ENCODE results near the gene PPIL4. TPM values are rescaled to one million over a fixed set of nuclear protein-coding genes. Genes with fewer than 3 reads are reported as not detected.
"Not testable (repeated sequence)": the region's sequence is repeated elsewhere in the genome, so short reads cannot be mapped to it uniquely, and the experiment has no call there.

PPIL4 gene
- total RNA-seq, 1 donor from 2014 or later = 39.4 TPM

DNA sequence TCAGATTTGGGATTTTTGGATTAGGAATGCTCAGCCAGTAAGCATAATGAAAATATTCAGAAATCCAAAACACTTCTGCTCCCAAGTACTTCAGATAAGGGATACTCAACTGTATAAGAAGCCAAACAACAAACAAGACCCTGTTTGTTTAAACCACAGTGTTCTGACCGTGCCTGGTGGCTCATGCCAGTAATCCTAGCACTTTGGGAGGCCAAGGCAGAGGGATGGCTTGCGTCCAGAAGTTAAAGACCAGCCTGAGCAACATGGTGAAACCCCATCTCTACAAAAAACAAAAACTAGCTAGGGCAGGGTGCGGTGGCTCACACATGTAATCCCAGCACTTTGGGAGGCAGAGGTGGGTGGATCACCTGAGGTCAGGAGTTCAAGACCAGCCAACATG, 85.6 kb downstream of the PPIL4 start:
- not testable (repeated sequence) for DNase-seq (ENCODE audit: low read depth)

DNA sequence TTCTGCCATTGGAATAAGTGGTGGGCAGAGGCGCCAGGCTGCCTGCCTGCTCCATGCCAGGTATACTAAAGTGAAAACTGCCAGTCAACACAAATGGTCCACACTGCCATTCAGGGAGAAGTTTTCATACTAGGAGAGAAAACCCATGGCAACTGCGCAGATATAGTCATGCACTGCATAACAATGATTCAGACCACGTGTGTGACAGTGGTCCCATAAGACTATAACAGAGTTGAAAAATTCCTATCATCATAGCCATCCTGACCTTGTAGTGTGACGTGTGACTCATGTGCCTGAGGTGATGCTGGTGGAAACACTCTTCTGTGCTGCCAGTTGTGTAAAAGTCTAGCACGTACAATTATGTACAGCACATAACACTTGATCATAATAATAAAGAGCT, 86.1 kb downstream of the PPIL4 start:
- DNase-seq (ENCODE audit: low read depth) = no peak

DNA sequence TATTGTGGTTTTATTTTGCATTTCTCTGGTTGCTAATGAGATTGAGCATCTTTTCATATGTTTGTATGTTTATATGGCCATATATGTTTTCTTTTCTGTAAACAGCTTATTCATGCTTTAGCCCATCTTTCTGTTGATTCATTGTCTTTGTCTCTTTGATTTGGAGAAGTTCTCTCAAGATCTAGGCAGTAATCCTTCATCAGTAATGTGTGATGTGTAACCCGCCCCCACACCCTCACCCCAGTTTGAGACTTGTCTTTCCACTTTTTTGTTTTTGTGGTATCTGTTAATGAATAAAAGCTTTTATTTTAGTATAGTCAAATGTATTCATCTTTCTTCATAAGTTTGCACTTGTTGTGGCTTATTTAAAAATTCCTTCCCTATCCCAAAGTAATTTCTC, 87.0 kb downstream of the PPIL4 start:
- no peak for DNase-seq (ENCODE audit: low read depth)

DNA sequence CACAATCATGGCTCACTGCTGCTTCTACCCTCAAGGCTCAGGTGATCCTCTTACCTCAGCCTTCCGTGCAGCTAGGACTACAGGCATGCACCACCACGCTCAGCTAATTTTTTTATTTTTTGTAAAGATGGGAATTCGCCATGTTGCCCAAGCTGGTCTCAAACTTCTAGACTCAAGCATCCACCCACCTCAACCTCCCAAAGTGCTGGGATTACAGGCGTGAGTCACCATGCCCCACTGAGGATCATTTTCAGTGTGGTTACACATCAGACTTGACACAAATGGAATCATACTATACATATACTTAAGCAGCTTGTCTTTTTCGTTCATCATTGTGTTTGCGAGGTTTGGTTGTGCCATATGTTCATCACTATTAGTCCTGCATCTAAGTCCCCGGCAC, 87.6 kb downstream of the PPIL4 start:
- no peak for DNase-seq (ENCODE audit: low read depth)

DNA sequence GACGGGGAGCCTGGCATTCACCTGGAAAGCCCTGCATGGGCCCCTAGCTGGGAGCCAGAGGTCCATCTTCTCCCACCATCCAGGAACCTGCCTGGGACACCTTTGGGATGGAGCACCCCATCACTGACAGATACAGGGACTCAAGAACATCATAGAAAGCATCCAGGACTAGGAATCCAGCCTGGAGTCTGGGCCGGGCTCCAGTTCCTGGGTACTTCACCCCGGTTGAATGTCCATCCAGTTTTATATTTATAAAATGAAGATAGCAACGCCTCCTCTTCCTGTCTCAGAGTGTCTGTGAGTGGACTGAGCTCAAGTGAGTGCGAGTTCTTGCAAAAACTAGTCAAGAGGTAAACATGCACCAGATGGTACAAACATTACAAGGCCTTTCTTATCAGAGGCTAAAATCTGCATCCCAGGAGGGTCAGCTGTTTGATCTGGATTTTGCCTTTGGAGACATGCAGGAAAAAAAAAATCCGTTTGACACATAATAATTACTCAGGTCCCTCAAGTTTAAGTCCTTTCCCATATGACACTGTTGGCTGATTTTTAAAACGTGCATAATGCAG, 88.4 kb downstream of the PPIL4 start:
- DNase-seq (ENCODE audit: low read depth) = no peak

DNA sequence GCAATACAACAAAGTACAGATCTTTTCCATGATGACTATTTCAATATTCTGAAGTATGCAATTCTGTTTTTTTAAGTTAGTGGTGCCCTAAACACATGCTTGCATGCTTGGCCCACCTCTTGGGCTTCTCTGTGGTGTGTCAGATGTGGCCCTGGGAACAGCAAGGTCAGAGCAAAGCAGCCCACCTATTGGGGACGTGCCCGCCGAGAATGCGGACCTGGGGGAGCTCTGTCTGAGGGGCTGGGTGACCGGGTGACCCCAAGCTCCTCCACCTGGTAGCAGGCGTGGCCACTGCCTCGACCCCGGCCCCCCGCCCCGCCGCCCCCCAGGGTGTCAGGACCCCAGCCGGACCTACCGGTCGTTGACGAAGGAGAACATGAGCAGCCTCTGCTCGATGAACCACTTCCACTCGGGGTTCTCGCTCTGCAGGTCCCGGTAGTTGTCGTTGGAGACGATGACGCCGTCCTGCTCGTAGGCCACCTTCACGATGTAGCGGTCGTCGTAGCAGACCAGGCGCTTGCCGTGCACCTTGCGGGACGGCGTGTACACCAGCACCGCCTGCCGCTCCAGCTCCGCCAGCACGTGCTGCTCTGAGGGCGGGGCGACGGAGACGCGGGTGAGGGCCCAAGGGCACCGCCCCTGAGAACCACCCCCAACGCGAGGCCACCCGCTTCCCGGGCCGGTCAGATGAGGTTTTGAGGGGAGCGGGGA, 89.4 kb downstream of the PPIL4 start:
- no peak for DNase-seq (ENCODE audit: low read depth)

DNA sequence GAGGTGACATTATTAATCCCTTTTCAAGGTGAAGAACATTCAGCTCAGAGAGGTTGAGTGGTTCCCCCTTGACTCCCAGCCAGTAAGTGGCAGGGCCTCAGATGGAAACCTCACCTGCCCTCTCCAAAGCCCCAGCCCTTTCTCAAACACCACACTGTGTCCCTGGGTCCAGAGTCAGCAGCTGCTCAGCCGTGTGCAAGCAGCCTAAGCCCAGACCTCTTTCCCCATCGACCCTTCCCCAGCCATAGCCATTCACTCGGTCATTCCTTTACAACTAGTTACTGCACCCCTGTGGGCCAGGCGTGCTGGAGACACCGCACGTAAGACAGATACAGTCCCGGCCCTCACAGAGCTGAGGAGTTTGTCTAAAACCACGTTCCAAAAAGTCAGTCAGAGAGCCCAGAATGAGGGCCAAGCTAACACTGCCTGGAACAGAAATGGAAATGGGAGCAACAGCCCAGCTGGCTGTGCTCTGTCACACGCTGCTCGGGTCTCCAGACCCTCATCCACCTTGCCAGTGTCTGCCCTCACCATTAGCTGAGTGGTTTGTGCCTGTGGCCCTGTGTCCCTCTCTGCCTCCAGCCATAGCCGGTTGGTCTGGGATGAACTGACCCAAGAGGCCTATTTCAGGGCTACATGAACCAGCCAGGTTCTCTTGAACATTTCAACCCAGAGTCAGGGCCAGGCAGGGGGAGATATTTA, 90.7 kb downstream of the PPIL4 start:
- DNase-seq (ENCODE audit: low read depth) = peak; percentile 20

Other genes with a start within 250 kb of the PPIL4 start
- gene TAB2, start 228.3 kb downstream of the PPIL4 start, total RNA-seq = 33.2 and 37.0 TPM in 2 replicates
- 0.52 and 0.59 TPM in 2 replicates for gene SUMO4, start 145.8 kb downstream of the PPIL4 start, total RNA-seq
- 0.05 TPM in 1 of 2 replicates, not detected in the other for gene ZC3H12D, start 61.0 kb downstream of the PPIL4 start, total RNA-seq
- 39.8 and 42.0 TPM in 2 replicates for gene GINM1, start 20.3 kb upstream of the PPIL4 start, total RNA-seq
- gene KATNA1, start 102.7 kb upstream of the PPIL4 start, total RNA-seq = 17.3 and 17.9 TPM in 2 replicates
- gene LATS1, start 172.1 kb upstream of the PPIL4 start, total RNA-seq = 13.5 and 13.8 TPM in 2 replicates
- gene NUP43, start 200.5 kb upstream of the PPIL4 start, total RNA-seq = 33.2 and 51.5 TPM in 2 replicates
- gene PCMT1, start 203.7 kb upstream of the PPIL4 start, total RNA-seq = 114 and 213 TPM in 2 replicates

All from myocyte (in vitro differentiated cells).